ENCODE data around the gene HINT3.
"Not testable (repeated sequence)": the region's sequence is repeated elsewhere in the genome, so short reads cannot be mapped to it uniquely, and the experiment has no call there.

The HINT3 gene

DNA sequence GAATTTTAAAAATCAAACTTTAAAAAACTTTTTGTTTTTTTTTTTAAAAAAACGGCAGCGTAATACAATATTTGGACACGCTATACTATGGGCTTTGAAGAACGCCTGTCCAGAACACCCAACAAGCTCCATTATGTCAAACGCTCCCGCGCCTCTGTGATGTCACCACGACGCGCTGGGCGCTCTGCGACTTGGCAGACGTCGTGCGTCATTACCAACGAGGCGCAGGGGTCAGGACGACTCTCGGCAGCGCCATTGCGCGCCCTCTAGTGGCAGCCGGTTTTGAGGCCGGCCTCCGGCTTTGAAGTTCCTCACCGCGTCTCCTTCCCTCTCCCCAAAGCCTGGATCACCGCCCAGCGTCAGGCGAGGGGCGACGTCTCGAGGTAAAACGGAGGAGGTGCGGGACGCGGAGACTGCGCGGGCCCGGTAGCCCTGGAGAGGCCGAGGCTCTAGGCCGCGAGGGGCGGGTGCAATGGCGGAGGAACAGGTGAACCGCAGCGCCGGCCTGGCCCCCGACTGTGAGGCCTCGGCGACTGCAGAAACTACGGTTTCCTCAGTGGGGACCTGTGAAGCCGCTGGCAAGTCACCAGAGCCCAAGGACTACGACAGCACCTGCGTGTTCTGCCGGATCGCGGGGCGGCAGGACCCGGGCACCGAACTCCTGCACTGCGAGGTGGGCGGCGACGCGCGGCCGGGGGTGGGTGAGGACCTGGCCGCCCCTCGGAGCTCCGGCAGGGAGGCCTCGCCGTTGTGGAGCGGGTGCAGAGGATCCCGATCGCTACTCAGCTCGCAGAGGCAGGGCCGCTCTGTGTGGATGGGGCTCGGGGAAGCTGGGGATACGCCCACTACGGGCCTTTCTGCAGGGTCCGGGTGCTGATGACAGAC is at the start of gene HINT3:
HINT3 (plus strand) TSS at position 265 of the 885 bp plus-strand sequence; CDS start at position 473, 208 bp downstream.
- Histone ChIP-seq H3K36me3 (ENCODE audit: control insufficient read depth, insufficient read depth, low read length, severe bottlenecking) (no peaks in the 10 kb centered on the region), H3K4me3 (ENCODE audit: low read length) (peak within 1 kb of the TSS; percentile 96), H3K27me3 (replicated peaks; ENCODE audit: control insufficient read depth, insufficient read depth, low read length) (no peaks in the 10 kb centered on the region), H3K9ac (ENCODE audit: low read length) (peak within 1 kb of the TSS; percentile 95), H3K9me3 (ENCODE audit: control insufficient read depth, low read length) (no peaks in the 10 kb centered on the region), H3K4me1 (ENCODE audit: control insufficient read depth, insufficient read depth, low read length) (peaks cover 13% of the 10 kb centered on the region)
- peak; percentile 100 for DNase-seq (ENCODE audit: low read depth)

DNA sequence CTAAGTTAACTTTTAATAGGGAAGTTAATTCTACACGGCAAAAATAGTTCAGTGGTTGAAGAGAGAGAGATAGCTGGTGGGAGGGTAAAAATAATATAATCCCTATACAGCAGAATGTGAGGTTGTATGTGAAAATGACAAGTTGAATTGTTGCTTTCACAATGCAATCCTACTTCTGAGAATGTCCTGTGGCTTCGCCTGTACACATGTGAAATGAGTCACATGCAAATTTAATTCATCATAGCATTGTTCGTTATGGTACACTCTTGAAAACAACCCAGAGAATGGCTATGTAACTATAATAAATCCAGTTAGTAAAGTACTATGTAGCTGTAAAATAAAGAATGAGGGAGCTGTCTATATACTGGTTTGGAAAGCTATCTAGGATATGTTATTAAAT is 46.0 kb upstream of the HINT3 start:
- peaks cover 37% of the 10 kb centered on the region for H3K36me3 ChIP-seq (ENCODE audit: control insufficient read depth, insufficient read depth, low read length, severe bottlenecking)
- DNase-seq (ENCODE audit: low read depth), result peak; percentile 69
- H3K4me1 ChIP-seq (ENCODE audit: control insufficient read depth, insufficient read depth, low read length), result peaks cover 37% of the 10 kb centered on the region
- H3K9ac ChIP-seq (ENCODE audit: low read length), result no peak overlapping the region
- H3K4me3 ChIP-seq (ENCODE audit: low read length), result no peak overlapping the region
- H3K9me3 ChIP-seq (ENCODE audit: control insufficient read depth, low read length), result no peaks in the 10 kb centered on the region
- no peaks in the 10 kb centered on the region for H3K27me3 ChIP-seq (replicated peaks; ENCODE audit: control insufficient read depth, insufficient read depth, low read length)

DNA sequence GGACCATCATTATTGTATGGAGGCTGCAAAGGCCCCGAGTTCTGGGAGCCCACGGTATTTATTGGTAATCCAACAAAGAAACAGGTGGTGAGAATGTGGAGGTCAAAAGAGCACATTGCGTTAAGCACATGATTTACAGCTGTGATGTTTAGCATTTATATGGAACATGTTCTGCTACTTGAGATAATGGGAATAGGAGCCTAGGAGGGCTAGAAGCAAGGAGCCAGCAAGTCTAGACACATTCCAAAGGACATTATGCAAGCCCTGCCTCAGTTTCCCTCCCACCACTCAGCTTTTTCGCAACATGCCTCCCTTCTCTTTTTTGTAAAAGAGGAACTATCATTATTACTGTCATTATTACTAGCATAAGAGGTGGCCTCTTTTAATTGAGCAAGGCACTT is 45.5 kb upstream of the HINT3 start:
- not testable (repeated sequence) for DNase-seq (ENCODE audit: low read depth); H3K4me3 ChIP-seq (ENCODE audit: low read length)

DNA sequence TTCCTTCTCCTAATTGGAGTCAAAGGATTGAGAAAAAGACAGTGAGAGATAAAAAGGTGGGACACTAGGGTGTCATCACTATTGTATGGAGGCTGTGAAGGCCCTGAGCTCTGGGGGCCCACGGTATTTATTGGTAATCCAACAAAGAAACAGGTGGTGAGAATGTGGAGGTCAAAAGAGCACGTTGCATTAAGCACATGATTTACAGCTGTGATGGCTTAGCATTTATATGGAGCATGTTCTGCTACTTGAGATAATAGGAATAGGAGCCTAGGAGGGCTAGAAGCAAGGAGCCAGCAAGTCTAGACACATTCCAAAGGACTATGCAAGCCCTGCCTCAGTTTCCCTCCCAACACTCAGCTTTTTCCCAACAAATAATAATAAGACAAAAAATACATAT is 44.1 kb upstream of the HINT3 start:
- not testable (repeated sequence) for H3K9ac ChIP-seq (ENCODE audit: low read length); DNase-seq (ENCODE audit: low read depth); H3K4me3 ChIP-seq (ENCODE audit: low read length); H3K27me3 ChIP-seq (replicated peaks; ENCODE audit: control insufficient read depth, insufficient read depth, low read length); H3K9me3 ChIP-seq (ENCODE audit: control insufficient read depth, low read length)
- Histone ChIP-seq H3K4me1 (ENCODE audit: control insufficient read depth, insufficient read depth, low read length) (peaks cover 37% of the 10 kb centered on the region), H3K36me3 (ENCODE audit: control insufficient read depth, insufficient read depth, low read length, severe bottlenecking) (peaks cover 46% of the 10 kb centered on the region)

More for the DNA sequence above, 45.5 kb upstream of the HINT3 start:
- H3K36me3 ChIP-seq (ENCODE audit: control insufficient read depth, insufficient read depth, low read length, severe bottlenecking), result peaks cover 42% of the 10 kb centered on the region
- H3K27me3 ChIP-seq (replicated peaks; ENCODE audit: control insufficient read depth, insufficient read depth, low read length); H3K9me3 ChIP-seq (ENCODE audit: control insufficient read depth, low read length); H3K9ac ChIP-seq (ENCODE audit: low read length): not testable (repeated sequence)
- H3K4me1 ChIP-seq (ENCODE audit: control insufficient read depth, insufficient read depth, low read length), result peaks cover 37% of the 10 kb centered on the region

DNA sequence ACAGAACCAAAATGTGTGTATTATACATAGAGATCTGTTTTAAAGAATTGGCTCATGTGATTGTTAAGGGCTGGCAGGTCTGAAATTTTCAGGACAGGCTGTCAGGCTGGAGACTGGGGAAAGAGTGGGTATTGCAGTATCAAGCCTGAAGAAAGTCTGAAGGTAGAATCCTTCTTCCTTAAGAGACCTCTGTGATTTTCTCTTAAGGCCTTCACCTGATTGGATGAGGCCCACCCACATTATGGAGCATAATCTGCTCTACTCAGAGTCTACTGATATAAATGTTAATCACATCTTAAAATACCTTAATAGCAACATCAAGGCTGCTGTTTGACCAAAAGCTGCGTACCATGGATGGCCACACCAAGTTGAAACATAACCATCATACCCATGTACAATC is 43.4 kb upstream of the HINT3 start:
- H3K36me3 ChIP-seq (ENCODE audit: control insufficient read depth, insufficient read depth, low read length, severe bottlenecking), result peaks cover 46% of the 10 kb centered on the region
- no peaks in the 10 kb centered on the region for H3K27me3 ChIP-seq (replicated peaks; ENCODE audit: control insufficient read depth, insufficient read depth, low read length)
- DNase-seq (ENCODE audit: low read depth), result no peak
- no peak overlapping the region for H3K4me3 ChIP-seq (ENCODE audit: low read length)
- peaks cover 41% of the 10 kb centered on the region for H3K4me1 ChIP-seq (ENCODE audit: control insufficient read depth, insufficient read depth, low read length)
- no peak overlapping the region for H3K9ac ChIP-seq (ENCODE audit: low read length)
- H3K9me3 ChIP-seq (ENCODE audit: control insufficient read depth, low read length), result no peaks in the 10 kb centered on the region

DNA sequence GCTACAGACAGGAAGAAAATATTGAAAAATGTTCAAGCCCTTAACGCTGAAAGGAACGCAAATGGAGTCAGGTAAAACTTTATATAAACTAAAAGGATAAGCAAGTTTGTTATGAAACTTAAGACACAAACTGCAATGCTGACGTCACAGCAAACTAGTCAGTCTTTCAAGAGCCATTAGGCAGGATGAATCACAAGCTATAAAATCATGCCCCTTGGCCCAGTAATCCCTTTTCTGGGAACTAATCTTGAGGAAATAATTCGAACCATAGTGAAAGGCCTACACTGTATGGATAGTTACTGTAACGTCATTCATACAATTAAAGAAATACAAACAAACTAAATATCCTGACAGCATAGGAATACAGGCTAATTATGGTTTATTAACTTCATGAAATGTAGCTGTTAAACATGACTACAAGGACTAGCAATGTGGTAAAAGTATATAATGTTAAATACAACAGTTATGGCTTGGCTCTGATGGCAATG is 42.7 kb upstream of the HINT3 start:
- no peaks in the 10 kb centered on the region for H3K27me3 ChIP-seq (replicated peaks; ENCODE audit: control insufficient read depth, insufficient read depth, low read length)
- H3K9me3 ChIP-seq (ENCODE audit: control insufficient read depth, low read length), result no peaks in the 10 kb centered on the region
- H3K4me1 ChIP-seq (ENCODE audit: control insufficient read depth, insufficient read depth, low read length), result peaks cover 42% of the 10 kb centered on the region
- DNase-seq (ENCODE audit: low read depth), result peak; percentile 96
- H3K4me3 ChIP-seq (ENCODE audit: low read length), result peak overlapping the region; percentile 55
- H3K9ac ChIP-seq (ENCODE audit: low read length), result peak overlapping the region; percentile 16
- peaks cover 41% of the 10 kb centered on the region for H3K36me3 ChIP-seq (ENCODE audit: control insufficient read depth, insufficient read depth, low read length, severe bottlenecking)

DNA sequence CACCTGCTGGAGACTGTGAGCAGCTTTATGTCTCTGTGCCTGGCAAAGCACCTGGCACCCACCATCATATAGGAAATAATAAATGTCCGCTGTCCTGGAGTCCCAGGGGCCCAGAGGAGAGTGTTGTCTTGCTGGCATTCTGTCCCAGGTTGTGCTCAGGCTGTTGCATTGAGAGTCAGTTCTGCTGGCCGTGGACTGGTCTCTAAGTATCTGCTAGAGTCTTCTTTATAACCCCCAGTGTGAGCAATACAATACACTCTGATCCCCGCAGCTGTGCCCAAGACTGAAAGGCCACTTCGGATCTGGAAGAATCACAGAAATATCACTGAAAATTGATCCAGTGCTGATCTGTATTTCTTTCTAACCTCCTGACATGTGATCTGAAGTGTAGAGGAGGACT is 38.3 kb upstream of the HINT3 start:
- Histone ChIP-seq H3K4me1 (ENCODE audit: control insufficient read depth, insufficient read depth, low read length) (peaks cover 43% of the 10 kb centered on the region), H3K9ac (ENCODE audit: low read length) (peak overlapping the region; percentile 81), H3K27me3 (replicated peaks; ENCODE audit: control insufficient read depth, insufficient read depth, low read length) (no peaks in the 10 kb centered on the region), H3K36me3 (ENCODE audit: control insufficient read depth, insufficient read depth, low read length, severe bottlenecking) (peaks cover 65% of the 10 kb centered on the region), H3K9me3 (ENCODE audit: control insufficient read depth, low read length) (no peaks in the 10 kb centered on the region), H3K4me3 (ENCODE audit: low read length) (peak overlapping the region; percentile 78)
- no peak for DNase-seq (ENCODE audit: low read depth)

DNA sequence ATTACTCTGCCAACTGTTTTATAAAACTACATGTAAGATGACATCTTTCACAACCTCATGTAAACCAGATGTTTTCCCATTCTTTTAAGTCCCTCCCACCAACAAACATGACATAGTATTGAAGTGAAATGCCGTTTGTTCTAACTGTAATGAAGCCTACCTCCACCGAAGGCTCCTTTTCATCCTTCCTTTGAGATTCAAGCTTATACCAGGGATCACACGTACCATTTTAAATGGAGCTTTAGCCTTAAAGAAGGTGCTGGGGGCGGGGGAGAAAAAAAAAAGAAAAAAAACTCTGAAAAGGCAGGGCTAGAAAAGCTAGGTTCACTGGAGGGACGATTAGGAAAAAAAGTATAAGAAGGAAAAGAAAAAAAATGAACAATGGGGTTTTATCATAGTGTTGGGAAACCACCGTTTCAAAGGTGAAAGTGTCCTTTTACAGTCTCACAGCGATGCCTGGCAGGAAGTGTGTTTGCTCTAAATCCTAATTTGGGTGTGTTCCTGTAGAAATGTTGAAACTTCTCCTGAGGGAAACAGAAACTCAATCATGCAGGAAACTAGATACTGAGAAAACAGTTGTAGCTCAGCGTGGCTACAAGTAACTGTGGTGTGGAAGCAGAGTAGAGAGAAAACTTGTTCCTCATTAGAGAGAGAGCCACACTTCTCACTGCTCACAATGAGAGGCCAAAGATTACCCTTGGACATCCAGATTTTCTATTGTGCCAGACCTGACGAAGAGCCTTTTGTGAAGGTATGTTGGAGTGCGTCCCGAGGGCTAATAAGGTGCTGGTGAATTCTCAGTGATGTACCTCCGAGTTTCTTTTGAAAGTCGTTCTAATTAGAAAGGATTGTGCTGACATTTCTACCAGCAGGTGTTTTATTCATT is 37.6 kb upstream of the HINT3 start:
- Histone ChIP-seq H3K27me3 (replicated peaks; ENCODE audit: control insufficient read depth, insufficient read depth, low read length) (no peaks in the 10 kb centered on the region), H3K9ac (ENCODE audit: low read length) (peak overlapping the region; percentile 81), H3K9me3 (ENCODE audit: control insufficient read depth, low read length) (no peaks in the 10 kb centered on the region), H3K4me1 (ENCODE audit: control insufficient read depth, insufficient read depth, low read length) (peaks cover 43% of the 10 kb centered on the region), H3K36me3 (ENCODE audit: control insufficient read depth, insufficient read depth, low read length, severe bottlenecking) (peaks cover 72% of the 10 kb centered on the region), H3K4me3 (ENCODE audit: low read length) (peak overlapping the region; percentile 78)
- peak; percentile 96 for DNase-seq (ENCODE audit: low read depth)

DNA sequence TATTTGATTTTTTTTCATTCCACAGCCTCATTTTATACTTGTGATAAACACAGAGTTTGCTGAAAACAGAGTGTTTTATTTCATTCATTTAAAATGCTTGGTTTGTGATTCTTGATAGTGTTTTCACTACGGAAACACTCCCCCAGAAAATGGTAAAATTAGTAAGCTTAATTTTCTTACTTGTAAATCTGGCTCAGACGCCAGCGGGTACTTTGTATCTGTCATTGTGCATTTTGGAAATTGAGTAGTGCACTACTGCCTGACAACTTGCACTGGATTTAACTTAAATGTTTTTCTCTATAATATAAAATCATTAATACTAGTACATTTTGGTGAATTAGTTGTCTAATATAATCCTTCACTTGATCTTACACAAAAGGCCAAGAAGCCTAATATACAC is 37.0 kb upstream of the HINT3 start:
- Histone ChIP-seq H3K9ac (ENCODE audit: low read length) (peak overlapping the region; percentile 81), H3K4me1 (ENCODE audit: control insufficient read depth, insufficient read depth, low read length) (peaks cover 43% of the 10 kb centered on the region), H3K9me3 (ENCODE audit: control insufficient read depth, low read length) (no peaks in the 10 kb centered on the region), H3K36me3 (ENCODE audit: control insufficient read depth, insufficient read depth, low read length, severe bottlenecking) (peaks cover 79% of the 10 kb centered on the region), H3K27me3 (replicated peaks; ENCODE audit: control insufficient read depth, insufficient read depth, low read length) (no peaks in the 10 kb centered on the region), H3K4me3 (ENCODE audit: low read length) (peak overlapping the region; percentile 78)
- DNase-seq (ENCODE audit: low read depth), result no peak

DNA sequence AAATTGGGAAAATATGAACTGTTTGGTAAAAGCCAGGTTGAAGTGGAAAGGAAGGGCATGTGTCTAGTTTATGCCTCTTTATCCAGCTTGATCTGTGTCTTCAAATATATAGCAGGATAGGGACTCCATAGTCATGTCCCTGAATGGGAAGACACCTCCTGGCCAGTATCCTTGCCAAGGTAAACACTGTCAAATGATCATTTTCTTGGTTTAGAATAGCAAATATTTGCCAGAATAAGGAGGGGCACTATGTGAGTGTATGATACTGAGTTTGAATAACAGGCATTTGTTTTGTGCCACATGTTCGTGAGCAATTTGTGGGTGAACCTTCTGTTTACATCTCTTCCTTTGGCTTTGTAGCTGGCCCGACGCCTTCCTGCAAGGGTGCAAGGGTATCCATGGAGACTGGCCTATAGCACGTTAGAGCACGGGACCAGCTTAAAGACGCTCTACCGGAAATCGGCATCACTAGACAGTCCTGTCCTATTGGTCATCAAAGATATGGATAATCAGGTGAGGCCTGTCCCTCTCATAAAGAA is 34.2 kb upstream of the HINT3 start:
- no peaks in the 10 kb centered on the region for H3K9me3 ChIP-seq (ENCODE audit: control insufficient read depth, low read length)
- H3K4me3 ChIP-seq (ENCODE audit: low read length), result no peak overlapping the region
- no peak overlapping the region for H3K9ac ChIP-seq (ENCODE audit: low read length)
- peaks cover 77% of the 10 kb centered on the region for H3K36me3 ChIP-seq (ENCODE audit: control insufficient read depth, insufficient read depth, low read length, severe bottlenecking)
- H3K27me3 ChIP-seq (replicated peaks; ENCODE audit: control insufficient read depth, insufficient read depth, low read length), result no peaks in the 10 kb centered on the region
- H3K4me1 ChIP-seq (ENCODE audit: control insufficient read depth, insufficient read depth, low read length), result peaks cover 47% of the 10 kb centered on the region
- DNase-seq (ENCODE audit: low read depth), result no peak
